Measurements from ENCODE around the gene SDK1. TPM values are rescaled to one million over a fixed set of nuclear protein-coding genes. Genes with fewer than 3 reads are reported as not detected.

SDK1 gene
- total RNA-seq, 3 donors from 2014 or later (not counting 1 experiment from before 2014, with no cell fraction given) = 0.05 to 0.11 TPM; not detected in 1

DNA sequence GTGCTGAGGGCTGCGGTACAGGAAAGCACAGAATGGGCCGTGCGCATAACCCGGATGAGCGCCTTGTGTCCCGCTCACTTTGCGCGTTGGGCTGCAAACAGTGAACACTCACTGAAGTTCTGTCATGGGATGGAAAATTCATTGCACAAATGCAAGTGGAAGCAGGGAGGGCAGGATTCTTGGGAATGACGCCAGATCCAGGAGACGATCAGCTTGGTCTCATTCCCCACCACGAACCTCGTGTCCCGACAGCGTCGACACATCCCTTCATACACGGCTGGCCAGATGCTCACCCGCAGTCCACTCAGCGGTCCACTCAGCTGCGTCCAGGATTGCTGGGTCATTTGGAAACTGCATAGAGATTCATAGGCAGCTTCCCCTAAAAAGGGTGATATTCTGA lies 607.1 kb downstream of the SDK1 start:
- ATAC-seq (no peak), DNase-seq (no peak)
- no peaks in the 10 kb centered on the region for H3K36me3 ChIP-seq (ENCODE audit: control insufficient read depth, insufficient read depth, low read length)
- no peaks in the 10 kb centered on the region for H3K27me3 ChIP-seq (ENCODE audit: control insufficient read depth, insufficient read depth, low read length)
- peaks cover 5 to 9% of the 10 kb centered on the region in 2 donors for H3K27me3 Mint-ChIP-seq (ENCODE audit: low read depth in 2 of 2)
- no peaks in the 10 kb centered on the region for H3K36me3 Mint-ChIP-seq
- no peaks in the 10 kb centered on the region for H3K4me1 Mint-ChIP-seq
- no peak overlapping the region for H3K27ac Mint-ChIP-seq
- no peak overlapping the region for H3K27ac ChIP-seq (ENCODE audit: low read length)
- no peaks in the 10 kb centered on the region for H3K9me3 Mint-ChIP-seq
- no peaks in the 10 kb centered on the region for H3K4me1 ChIP-seq (ENCODE audit: control insufficient read depth, insufficient read depth, low read length)
- H3K4me3 Mint-ChIP-seq = no peak overlapping the region
- H3K9me3 ChIP-seq (ENCODE audit: control insufficient read depth, insufficient read depth, low read length) = no peaks in the 10 kb centered on the region
- WGBS (ENCODE audit: insufficient coverage) = 93% methylated on average over 19 of the region's 19 CpGs
- no peak overlapping the region for H3K4me3 ChIP-seq (ENCODE audit: low read length)
- TF ChIP-seq, protein P1, sequence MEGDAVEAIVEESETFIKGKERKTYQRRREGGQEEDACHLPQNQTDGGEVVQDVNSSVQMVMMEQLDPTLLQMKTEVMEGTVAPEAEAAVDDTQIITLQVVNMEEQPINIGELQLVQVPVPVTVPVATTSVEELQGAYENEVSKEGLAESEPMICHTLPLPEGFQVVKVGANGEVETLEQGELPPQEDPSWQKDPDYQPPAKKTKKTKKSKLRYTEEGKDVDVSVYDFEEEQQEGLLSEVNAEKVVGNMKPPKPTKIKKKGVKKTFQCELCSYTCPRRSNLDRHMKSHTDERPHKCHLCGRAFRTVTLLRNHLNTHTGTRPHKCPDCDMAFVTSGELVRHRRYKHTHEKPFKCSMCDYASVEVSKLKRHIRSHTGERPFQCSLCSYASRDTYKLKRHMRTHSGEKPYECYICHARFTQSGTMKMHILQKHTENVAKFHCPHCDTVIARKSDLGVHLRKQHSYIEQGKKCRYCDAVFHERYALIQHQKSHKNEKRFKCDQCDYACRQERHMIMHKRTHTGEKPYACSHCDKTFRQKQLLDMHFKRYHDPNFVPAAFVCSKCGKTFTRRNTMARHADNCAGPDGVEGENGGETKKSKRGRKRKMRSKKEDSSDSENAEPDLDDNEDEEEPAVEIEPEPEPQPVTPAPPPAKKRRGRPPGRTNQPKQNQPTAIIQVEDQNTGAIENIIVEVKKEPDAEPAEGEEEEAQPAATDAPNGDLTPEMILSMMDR (IDR thresholded peaks at IDR 0.05) = no peak
- intact Hi-C loops (cut with micrococcal nuclease) = no loop called here

DNA sequence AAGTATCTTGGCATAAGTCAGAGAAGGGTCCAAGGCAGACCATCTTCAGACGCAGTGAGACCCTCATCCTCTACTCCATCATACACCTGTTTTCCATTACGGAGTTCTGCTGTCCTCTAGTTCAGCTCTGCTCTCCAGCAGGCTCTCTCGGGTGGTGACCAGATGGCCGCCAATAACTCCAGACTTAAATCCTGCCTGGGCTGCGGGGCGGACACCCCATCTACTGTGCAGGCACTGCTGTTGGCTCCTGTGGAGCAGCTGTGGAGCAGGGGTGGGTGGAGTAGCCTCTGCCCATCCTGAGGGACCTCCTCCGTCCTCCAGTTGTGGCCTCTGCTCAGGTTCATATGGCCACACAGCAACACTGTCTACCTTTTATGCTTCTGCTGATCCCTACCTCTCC lies 608.1 kb downstream of the SDK1 start:
- Histone ChIP-seq H3K27me3 (ENCODE audit: control insufficient read depth, insufficient read depth, low read length) (no peaks in the 10 kb centered on the region), H3K9me3 (ENCODE audit: control insufficient read depth, insufficient read depth, low read length) (no peaks in the 10 kb centered on the region), H3K27ac (ENCODE audit: low read length) (no peak overlapping the region), H3K4me1 (ENCODE audit: control insufficient read depth, insufficient read depth, low read length) (no peaks in the 10 kb centered on the region), H3K36me3 (ENCODE audit: control insufficient read depth, insufficient read depth, low read length) (no peaks in the 10 kb centered on the region), H3K4me3 (ENCODE audit: low read length) (no peak overlapping the region)
- TF ChIP-seq, protein P1 (IDR thresholded peaks at IDR 0.05) = no peak
- no peaks in the 10 kb centered on the region for H3K9me3 Mint-ChIP-seq
- H3K27me3 Mint-ChIP-seq (ENCODE audit: low read depth in 2 of 2) = peaks cover 5 to 13% of the 10 kb centered on the region in 2 donors
- 88% methylated on average over 7 of the region's 7 CpGs for WGBS (ENCODE audit: insufficient coverage)
- no peaks in the 10 kb centered on the region for H3K36me3 Mint-ChIP-seq
- H3K27ac Mint-ChIP-seq = no peak overlapping the region
- H3K4me3 Mint-ChIP-seq = no peak overlapping the region
- no peak for DNase-seq
- no peak for ATAC-seq
- H3K4me1 Mint-ChIP-seq = no peaks in the 10 kb centered on the region
- intact Hi-C loops (cut with micrococcal nuclease) = no loop called here

DNA sequence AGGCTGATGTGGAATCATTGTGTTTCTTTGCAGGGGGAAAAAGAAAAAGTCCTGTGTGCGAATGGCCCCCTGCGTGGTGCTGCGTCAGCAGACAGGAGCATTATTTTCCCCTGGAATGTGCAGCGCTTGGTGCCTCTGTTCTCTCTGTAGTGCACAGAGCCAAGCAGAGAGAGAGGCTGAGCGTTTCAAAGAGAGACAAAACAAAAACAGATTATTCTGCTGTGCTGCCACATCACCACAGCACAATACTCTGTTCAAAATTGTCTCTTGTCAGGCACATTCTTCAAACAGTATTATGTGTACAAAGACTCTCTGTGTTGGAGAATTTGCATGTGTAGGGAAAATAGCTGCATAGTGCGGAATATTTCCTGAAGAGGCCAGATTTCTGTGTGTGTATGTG lies 609.0 kb downstream of the SDK1 start:
- intact Hi-C loops (cut with micrococcal nuclease) = no loop called here
- Mint-ChIP-seq H3K4me3 (no peak overlapping the region), H3K36me3 (no peaks in the 10 kb centered on the region), H3K27ac (no peak overlapping the region), H3K4me1 (no peaks in the 10 kb centered on the region), H3K9me3 (no peaks in the 10 kb centered on the region), H3K27me3 (ENCODE audit: low read depth in 2 of 2) (peaks cover 5 to 14% of the 10 kb centered on the region in 2 donors)
- Histone ChIP-seq H3K9me3 (ENCODE audit: control insufficient read depth, insufficient read depth, low read length) (no peaks in the 10 kb centered on the region), H3K4me1 (ENCODE audit: control insufficient read depth, insufficient read depth, low read length) (no peaks in the 10 kb centered on the region), H3K36me3 (ENCODE audit: control insufficient read depth, insufficient read depth, low read length) (no peaks in the 10 kb centered on the region), H3K27ac (ENCODE audit: low read length) (no peak overlapping the region), H3K4me3 (ENCODE audit: low read length) (no peak overlapping the region), H3K27me3 (ENCODE audit: control insufficient read depth, insufficient read depth, low read length) (no peaks in the 10 kb centered on the region)
- no peak for ATAC-seq
- 89% methylated on average over 6 of the region's 6 CpGs for WGBS (ENCODE audit: insufficient coverage)
- no peak for DNase-seq
- TF ChIP-seq, protein P1 (IDR thresholded peaks at IDR 0.05) = no peak

DNA sequence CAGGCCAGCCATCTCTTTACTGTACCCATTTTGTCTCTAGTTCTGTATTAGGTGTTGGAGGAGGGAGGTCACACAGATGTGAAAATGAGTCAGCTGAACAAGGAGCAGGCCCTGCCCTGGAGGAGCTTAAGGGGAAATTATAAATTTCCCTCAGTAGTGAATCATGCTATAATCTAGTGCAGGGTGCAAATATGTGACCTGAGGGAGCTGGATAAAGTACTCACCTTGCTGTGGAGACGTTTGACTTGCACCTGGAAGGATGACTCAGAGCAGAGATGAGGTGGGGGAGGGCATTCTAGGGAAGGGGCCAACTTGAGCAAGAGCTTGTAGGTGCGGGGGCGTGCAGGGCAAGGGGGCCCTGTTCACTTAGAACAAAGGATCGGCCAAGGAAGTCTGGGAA lies 610.6 kb downstream of the SDK1 start:
- Mint-ChIP-seq H3K9me3 (no peaks in the 10 kb centered on the region), H3K27ac (no peak overlapping the region), H3K4me3 (no peak overlapping the region), H3K4me1 (no peaks in the 10 kb centered on the region), H3K27me3 (ENCODE audit: low read depth in 2 of 2) (peaks cover 5 to 11% of the 10 kb centered on the region in 2 donors), H3K36me3 (no peaks in the 10 kb centered on the region)
- Histone ChIP-seq H3K9me3 (ENCODE audit: control insufficient read depth, insufficient read depth, low read length) (no peaks in the 10 kb centered on the region), H3K36me3 (ENCODE audit: control insufficient read depth, insufficient read depth, low read length) (no peaks in the 10 kb centered on the region), H3K4me1 (ENCODE audit: control insufficient read depth, insufficient read depth, low read length) (no peaks in the 10 kb centered on the region), H3K4me3 (ENCODE audit: low read length) (no peak overlapping the region), H3K27ac (ENCODE audit: low read length) (no peak overlapping the region), H3K27me3 (ENCODE audit: control insufficient read depth, insufficient read depth, low read length) (no peaks in the 10 kb centered on the region)
- TF ChIP-seq, protein P1 (IDR thresholded peaks at IDR 0.05) = no peak
- intact Hi-C loops (cut with micrococcal nuclease) = no loop called here
- WGBS (ENCODE audit: insufficient coverage) = 85% methylated on average over 4 of the region's 4 CpGs
- ATAC-seq (no peak), DNase-seq (no peak)
